GM19468 (cell line): ENCODE data around the gene RREB1.

Experiments used
- ATAC-seq: cut with Tn5 transposase; IDR thresholded peaks from one replicate; pipeline ENCODE4 v1.9.1; 2021; ENCODE audit warnings: mild to moderate bottlenecking, moderate library complexity, moderate number of reproducible peaks; ENCODE audit not compliant: unreplicated experiment; ENCODE audit errors: extremely low read depth

RREB1 gene

GRCh38 chr6:7183707-7184106 lies 75.9 kb downstream of the RREB1 start:
- no peak for ATAC-seq

GRCh38 chr6:7184502-7184901 lies 76.7 kb downstream of the RREB1 start:
- no peak for ATAC-seq

GRCh38 chr6:7185561-7185960 lies 77.8 kb downstream of the RREB1 start:
- no peak for ATAC-seq

- ATAC-seq: peak; percentile 80
Measured at GRCh38 chr6:7188492-7188891, 80.7 kb downstream of the RREB1 start.

GRCh38 chr6:7189101-7189758 lies 81.5 kb downstream of the RREB1 start:
- no peak for ATAC-seq

- ATAC-seq: no peak
Measured at GRCh38 chr6:7190791-7191190, 83.0 kb downstream of the RREB1 start.

GRCh38 chr6:7193122-7193521 lies 85.4 kb downstream of the RREB1 start:
- no peak for ATAC-seq

GRCh38 chr6:7194657-7195056 lies 86.9 kb downstream of the RREB1 start:
- no peak for ATAC-seq

GRCh38 chr6:7195339-7196018 lies 87.7 kb downstream of the RREB1 start:
- ATAC-seq: no peak

GRCh38 chr6:7196019-7196402 lies 88.2 kb downstream of the RREB1 start:
- no peak for ATAC-seq

GRCh38 chr6:7196685-7197283 lies 89.0 kb downstream of the RREB1 start:
- no peak for ATAC-seq

GRCh38 chr6:7197747-7198146 lies 90.0 kb downstream of the RREB1 start:
- no peak for ATAC-seq

GRCh38 chr6:7198833-7199800 lies 91.4 kb downstream of the RREB1 start:
- ATAC-seq: no peak

- no peak for ATAC-seq
Measured at GRCh38 chr6:7200598-7201443, 93.1 kb downstream of the RREB1 start.

- ATAC-seq: no peak
Measured at GRCh38 chr6:7201444-7201731, 93.6 kb downstream of the RREB1 start.

GRCh38 chr6:7201732-7202541 lies 94.2 kb downstream of the RREB1 start:
- ATAC-seq: peak; percentile 92

- ATAC-seq: no peak
Measured at GRCh38 chr6:7202950-7203349, 95.2 kb downstream of the RREB1 start.

- ATAC-seq: no peak
Measured at GRCh38 chr6:7203939-7204338, 96.2 kb downstream of the RREB1 start.

- ATAC-seq: no peak
Measured at GRCh38 chr6:7204726-7205125, 97.0 kb downstream of the RREB1 start.
